ENCODE data around the gene ITGAX.
"Not testable (repeated sequence)": the region's sequence is repeated elsewhere in the genome, so short reads cannot be mapped to it uniquely, and the experiment has no call there.

Gene ITGAX

DNA sequence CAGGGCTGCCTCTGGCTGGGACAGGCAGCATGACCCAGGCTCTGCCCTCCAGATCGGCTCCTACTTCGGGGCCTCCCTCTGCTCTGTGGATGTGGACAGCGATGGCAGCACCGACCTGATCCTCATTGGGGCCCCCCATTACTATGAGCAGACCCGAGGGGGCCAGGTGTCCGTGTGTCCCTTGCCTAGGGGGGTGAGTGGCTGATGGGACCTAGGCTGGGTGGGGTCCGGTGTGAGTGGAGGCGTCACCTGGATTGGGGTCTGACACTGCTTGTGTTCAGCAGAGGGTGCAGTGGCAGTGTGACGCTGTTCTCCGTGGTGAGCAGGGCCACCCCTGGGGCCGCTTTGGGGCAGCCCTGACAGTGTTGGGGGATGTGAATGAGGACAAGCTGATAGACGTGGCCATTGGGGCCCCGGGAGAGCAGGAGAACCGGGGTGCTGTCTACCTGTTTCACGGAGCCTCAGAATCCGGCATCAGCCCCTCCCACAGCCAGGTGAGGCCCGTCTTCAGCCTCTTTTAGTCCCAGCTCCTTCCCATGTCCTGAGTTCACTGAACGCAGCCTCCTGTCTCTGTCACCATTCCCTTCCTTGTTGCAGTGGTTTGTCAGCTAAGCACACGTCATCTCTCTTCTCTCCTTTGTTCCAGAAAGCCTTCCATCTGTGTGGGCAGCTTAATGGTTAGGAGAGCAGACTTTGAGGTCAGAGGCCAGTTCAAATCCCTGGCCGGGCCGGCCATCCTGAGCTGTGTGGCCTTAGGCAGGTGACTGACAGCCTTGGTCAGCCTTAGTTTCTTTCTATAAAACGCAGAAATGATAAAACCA lies 56.3 kb downstream of the ITGAX start:
- DNase-seq (ENCODE audit: low spot score) = no peak

DNA sequence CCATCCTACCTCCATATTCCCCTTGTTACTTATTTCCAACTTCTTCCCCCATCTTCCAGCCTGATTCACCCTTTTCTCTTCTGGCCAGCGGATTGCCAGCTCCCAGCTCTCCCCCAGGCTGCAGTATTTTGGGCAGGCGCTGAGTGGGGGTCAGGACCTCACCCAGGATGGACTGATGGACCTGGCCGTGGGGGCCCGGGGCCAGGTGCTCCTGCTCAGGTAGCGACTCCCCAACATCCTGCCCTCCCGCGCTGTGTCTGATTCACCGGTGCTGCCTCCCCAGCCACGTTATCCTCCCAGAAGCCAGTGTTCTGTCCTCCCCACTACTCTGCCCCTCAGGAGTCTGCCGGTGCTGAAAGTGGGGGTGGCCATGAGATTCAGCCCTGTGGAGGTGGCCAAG lies 57.8 kb downstream of the ITGAX start:
- no peak for DNase-seq (ENCODE audit: low spot score)

DNA sequence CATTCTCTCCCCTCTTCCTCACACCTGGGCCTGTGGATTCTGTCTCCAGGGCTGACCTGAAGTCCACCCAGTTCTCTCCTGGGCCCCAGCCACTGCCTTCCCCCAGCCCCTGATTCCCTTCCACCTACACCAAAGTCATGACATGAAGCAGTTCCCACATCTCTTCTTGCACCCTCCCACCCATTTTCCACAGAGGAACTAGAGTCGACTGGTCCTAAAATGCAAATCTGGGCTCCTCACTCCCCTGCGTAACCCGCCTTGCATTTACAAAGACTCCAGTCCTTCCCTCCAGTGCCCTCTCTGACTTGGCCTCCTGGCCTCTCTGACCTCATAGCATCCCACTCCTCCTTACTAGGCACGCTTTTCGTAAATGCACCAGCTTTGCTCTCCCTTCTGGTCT lies 58.4 kb downstream of the ITGAX start:
- DNase-seq (ENCODE audit: low spot score) = no peak

DNA sequence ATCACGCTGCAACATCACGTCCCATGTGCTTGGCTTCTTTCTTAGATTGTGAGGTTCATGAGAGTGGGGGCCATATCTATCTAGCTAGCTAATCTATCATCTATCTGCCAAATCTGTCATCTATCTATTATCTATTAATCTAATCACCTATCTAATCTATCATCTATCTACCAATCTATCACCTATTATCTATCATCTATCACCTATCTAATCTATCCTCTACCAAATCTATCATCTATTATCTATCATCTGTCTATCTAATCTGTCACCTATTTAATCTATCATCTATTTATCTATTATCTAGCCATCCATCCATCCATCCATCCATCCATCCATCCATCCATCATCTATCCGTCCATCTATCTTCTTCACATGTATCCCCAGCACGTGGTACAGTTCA lies 59.0 kb downstream of the ITGAX start:
- no peak for DNase-seq (ENCODE audit: low spot score)

DNA sequence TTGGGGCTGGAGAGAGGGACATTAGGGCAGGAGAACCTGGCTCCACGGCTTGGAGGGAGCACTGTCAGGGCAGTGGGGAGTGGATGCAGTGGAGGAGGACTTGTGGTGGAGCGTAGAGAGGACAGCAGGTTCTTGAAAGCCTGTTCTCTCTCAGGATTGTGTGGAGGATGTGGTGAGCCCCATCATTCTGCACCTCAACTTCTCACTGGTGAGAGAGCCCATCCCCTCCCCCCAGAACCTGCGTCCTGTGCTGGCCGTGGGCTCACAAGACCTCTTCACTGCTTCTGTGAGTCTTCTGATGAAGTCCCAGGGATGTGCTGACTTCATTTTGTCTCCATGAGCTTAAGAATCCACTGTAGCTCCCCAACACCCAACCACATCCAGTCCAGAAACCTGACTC lies 59.7 kb downstream of the ITGAX start:
- DNase-seq (ENCODE audit: low spot score) = no peak

DNA sequence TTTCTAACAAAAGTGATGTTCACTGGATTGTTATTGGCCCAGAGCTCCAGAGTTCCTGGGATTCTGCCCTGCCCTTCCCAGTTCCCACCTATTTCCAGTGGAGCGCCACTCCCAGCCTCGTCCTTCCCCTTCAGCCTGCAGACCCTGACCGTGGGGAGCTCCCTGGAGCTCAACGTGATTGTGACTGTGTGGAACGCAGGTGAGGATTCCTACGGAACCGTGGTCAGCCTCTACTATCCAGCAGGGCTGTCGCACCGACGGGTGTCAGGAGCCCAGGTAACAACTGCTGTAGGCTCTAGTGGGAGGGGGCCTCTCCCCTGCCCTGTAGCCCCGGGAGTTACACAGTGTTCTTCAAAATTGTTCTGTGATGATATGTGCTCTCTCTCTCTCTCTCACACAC lies 61.4 kb downstream of the ITGAX start:
- DNase-seq (ENCODE audit: low spot score) = no peak

DNA sequence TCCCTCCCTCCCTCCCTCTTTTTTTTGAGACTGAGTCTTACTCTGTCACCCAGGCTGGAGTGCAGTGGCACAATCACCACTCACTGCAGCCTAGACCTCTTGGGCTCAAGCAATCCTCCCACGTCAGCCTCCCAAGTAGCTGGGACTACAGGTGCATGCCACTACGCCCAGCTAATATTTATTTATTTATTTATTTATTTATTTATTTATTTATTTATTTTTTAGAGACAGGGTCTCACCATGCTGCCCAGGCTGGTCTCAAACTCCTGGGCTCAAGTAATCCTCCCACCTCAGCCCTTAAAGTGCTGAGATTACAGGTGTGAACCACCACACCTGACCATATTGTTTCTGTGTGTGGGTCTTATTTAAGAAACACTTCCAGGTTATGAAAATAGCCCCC lies 62.1 kb downstream of the ITGAX start:
- DNase-seq (ENCODE audit: low spot score) = not testable (repeated sequence)

DNA sequence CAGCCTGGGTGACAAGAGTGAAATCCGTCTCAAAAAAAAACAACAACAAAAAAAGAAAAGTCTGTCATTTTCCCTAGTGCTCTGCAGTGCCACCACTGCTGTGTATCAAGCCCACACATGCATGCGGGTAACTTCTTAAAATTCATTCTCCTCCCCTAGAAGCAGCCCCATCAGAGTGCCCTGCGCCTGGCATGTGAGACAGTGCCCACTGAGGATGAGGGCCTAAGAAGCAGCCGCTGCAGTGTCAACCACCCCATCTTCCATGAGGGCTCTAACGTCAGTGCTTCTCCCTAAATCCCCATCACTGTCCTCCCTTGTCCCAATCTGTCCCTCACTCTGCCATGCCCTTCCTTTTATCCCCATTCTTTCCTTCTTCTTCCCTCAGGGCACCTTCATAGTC lies 62.9 kb downstream of the ITGAX start:
- DNase-seq (ENCODE audit: low spot score) = no peak

DNA sequence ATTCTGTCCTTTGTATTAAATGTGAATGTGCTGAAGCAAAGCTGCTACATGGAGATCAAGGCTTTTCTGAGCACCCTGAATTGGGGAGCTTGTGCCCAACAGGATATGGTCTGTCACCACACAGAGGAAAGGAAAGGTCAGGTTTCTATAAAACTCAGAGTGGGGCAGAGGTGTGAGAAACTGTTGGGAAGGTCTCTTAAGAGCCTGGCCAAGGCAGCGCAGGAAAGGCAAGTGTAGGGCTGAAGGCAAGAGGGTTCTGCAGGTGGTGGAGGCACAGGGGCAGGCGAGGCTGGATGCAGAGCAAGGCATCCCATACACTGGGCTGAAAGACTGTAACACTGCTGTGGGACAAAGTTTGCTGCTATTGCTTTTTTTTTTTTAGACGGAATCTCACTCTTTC lies 65.1 kb downstream of the ITGAX start:
- DNase-seq (ENCODE audit: low spot score) = no peak

DNA sequence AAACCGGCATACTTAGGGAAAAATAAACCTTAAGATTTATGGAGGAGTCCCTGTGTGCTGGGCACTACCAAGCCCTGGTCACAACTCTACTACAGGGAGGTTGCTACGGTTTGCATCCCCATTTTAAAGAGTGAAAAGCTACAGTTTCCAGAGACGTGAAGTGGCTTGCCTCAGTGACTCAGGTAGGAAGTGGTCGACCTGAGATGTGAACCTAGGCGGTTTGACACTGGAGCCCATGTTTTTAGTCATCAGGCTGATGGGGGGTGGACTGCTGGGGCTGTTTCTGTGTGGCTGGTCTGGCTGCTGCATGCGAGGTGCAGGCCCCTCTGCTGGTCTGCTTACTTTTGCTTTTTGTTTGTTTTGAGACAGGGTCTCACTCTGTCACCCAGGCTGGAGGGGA lies 66.6 kb downstream of the ITGAX start:
- no peak for DNase-seq (ENCODE audit: low spot score)

DNA sequence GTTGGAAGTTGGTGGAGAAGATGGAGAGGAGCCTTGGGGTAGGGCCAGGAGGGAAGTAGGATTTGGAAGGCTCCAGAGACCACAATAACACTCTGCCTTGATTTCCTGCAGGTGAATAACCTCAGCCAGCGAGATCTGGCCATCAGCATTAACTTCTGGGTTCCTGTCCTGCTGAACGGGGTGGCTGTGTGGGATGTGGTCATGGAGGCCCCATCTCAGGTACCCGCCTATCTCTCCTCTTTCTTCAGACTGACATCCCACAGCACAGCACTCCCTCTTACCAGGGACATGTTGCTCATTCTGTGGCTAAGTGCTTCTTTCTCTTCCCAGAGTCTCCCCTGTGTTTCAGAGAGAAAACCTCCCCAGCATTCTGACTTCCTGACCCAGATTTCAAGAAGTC lies 68.3 kb downstream of the ITGAX start:
- no peak for DNase-seq (ENCODE audit: low spot score)

DNA sequence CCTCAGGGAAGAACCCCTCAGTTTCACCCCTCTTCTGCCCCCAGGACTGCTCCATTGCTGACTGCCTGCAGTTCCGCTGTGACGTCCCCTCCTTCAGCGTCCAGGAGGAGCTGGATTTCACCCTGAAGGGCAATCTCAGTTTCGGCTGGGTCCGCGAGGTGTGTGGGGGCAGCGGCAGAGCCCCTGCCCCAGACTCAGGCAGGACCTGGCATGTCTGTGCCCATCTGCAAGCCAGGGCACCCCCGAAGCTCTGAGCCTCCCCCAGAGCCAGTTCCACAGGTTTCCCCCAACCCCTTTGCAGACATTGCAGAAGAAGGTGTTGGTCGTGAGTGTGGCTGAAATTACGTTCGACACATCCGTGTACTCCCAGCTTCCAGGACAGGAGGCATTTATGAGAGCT lies 68.8 kb downstream of the ITGAX start:
- DNase-seq (ENCODE audit: low spot score) = no peak

DNA sequence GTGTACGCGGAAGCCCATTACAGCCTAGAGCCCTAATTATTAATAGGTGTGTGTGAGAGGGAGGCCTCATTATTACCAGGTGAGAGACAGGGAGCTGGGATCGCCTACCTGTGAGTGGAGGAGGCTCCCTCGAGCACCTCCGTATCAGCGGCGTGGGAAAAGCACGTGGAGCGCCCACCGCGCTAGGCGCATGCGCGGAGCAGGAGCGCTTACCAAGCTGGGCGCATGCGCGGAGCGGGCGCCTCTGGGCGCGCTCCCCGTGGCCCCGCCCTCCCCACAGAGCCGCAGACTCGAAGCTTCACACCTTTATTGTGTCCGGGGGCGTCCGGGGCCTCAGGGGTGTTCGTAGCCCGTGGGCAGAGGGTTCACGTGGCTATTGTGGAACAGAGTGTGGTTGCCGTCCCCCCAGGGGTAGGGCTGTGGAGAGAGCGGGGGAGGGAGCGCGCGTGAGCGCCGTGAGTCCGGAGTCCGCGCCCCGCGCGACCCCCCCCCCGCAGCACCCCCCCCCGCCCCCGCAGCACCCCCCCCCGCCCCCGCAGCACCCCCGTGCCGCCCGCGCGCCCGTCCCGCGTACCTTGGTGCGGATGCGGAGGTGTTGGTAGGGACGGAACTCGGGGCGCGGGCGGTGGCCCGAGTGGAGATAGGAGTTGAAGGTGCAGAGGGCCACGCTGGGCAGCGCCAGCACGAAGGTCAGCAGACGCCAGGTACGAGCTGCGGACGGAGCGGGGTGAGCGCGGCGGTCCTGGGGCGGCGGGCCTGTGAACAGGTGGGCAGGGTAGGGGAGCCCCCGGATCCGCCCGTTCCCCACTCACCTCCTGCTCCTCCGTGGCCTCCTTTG lies 72.7 kb downstream of the ITGAX start:
- DNase-seq (ENCODE audit: low spot score) = peak; percentile 74

DNA sequence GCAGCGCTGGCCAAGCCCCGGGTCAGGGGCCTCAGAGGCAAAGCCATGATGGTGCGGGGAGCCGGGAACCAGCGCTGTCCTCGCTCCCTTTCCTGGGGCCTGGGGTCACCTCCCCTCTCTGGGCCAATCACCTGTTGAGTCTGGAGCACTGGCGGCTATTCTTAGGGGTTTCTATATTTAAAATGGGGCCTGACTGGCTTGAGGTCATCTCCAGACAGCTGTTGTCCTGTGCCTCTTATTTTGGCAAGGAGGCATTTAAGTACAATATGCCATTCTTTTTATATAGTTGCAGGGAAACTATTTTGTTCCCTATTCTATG lies 73.3 kb downstream of the ITGAX start, which contains the start of gene COX6A2:
COX6A2 (minus strand) TSS at position 82 of the 319 bp plus-strand sequence; CDS start at position 47, 35 bp downstream.
- no peak for DNase-seq (ENCODE audit: low spot score)

DNA sequence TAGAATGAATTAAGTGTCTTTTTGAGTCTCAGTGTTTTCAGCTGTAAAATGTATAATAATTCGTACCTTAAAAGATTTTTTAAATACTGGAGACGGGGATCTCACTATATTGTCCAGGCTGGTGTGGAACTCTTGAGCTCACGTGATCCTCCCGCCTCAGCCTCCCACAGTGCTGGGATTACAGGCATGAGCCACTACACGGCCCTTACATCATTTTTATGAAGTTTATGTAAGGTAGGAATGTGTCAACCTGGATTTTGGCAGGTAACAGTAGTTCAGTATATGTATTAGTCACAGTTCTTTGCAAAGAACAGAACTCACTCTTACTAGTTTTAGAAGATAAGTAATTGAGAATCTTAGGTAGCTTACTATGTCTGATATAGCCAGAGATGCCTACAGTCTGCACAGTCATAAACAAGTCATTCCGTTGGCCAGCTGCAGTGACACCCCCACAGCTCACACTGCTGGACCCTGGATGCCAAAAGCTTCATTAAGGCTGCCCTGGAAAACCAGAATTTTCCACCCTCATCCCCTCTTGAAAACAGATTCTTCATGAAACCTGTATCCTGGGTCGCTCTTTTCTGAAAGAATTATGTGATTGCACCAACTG lies 73.8 kb downstream of the ITGAX start:
- DNase-seq (ENCODE audit: low spot score) = no peak

DNA sequence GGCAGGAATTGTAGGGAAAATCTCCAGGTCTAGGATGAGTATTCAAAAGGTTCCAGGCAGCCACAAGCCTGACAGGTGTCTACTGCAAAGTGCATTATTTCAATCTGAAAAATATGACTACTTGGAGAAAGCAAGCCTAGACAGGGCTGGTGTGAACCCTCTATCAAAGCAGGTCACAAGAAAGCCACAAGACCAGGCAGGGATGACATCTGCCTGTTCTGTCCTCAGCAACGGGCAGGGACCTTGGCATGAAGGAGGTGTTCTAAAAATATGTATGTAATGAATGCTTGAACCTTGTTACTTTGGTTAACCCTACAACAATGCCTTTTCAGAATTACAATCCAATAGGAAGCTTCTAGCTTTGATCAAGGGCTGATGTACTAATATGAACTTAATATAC lies 74.3 kb downstream of the ITGAX start:
- DNase-seq (ENCODE audit: low spot score) = no peak

DNA sequence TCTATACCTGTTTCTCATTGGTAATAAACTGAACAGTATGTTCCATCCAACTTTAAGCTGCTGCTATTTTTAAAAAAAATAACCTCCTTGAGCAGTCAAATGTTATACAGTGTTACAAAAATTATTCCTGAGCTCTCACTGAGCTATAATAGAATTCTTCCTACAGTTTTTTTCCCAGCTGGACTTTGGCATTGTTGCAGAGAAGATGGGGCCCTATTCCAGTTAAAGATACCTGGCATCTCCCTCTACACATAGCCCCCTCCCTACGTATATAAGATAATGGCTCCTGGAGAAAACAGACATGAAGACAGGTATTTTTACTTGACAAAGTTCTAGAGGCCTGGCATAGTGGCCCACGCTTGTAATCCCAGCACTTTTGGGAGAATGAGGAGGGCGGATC lies 74.8 kb downstream of the ITGAX start:
- DNase-seq (ENCODE audit: low spot score) = no peak

DNA sequence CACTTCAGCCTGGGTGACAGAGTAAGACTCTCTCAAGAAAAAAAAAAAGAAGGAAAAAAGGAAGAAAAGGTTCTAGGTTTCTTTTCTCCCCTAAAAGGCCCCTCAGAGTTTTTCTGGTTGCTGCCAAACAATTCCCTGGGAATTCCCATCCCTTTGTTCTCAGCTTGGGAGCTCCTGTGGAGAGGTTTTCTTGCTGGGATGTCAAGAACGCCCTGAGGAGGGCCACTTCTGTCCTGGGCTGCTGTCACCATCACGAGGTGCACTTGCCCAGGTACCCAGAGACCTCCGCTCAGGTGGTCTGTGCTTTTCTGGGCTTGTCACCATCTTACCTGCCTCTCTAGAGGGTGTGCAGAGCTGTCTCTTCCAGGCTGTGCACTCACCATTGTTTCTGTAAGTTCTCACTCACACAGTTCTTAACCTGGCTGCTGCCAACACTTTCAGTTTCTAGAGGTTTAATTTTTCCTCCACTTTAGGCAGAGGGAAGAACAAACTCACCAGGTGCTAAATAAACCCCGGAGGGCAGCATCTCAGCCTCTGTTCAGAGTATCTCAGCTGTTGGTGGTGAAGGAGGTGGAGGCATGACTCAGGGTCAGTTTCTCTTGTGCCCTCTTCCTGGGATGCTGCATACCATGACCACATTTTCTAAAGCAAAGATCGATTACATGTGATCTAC lies 75.5 kb downstream of the ITGAX start:
- DNase-seq (ENCODE audit: low spot score) = no peak

All from iPS-NIHi11 (cell line).